Putamen (tissue), 1 donor: ENCODE results near the gene SURF6.
"Not testable (repeated sequence)": the region's sequence is repeated elsewhere in the genome, so short reads cannot be mapped to it uniquely, and the experiment has no call there.

ENCODE experiments used
- DNase-seq: peaks from one replicate; pipeline ENCODE4 v3.0.0-alpha.2; 2016; ENCODE audit warnings: low spot score

SURF6 gene

DNA sequence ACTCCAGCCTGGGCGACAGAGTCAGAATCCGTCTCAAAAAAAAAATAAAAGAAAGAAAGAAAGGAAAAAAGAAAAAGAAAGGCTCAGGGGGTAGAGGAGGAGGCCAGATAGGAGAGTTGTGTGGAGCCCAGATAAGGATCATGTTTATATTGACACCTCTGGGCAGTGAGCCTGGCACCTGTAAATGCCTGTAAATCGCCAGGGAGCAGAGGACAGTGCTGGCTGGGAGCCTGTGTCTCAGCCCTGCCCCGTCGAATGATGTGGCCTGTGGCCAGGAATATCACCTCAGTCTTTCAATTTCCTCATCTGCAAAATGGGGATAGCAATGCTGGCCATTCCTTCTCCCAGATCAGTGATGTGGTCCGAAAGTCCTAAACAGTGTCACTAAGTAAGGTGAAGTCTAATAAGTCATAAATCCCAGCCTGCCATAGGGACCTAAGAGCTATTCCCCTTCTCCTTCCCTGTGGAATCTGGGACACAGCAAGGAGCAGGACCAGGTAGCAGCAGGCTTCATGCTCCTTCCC, 50.7 kb downstream of the SURF6 start:
- DNase-seq = no peak

DNA sequence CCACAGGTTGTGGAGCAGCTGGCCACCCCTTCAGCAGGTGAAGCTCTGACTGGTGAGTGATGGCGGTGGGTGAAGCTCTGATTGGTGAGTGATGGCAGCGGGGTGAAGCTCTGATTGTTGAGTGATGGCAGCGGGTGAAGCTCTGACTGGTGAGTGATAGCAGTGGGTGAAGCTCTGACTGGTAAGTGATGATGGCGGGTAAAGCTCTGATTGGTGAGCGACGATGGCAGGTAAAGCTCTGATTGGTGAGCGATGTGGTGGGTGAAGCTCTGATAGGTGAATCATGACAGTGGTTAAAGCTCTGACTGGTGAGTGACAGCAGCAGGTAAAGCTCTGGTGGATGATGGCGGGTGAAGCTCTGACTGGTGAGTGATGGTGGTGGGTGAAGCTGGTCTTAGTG, 51.6 kb downstream of the SURF6 start:
- no peak for DNase-seq

GRCh38 chr9:133283255-133284032, 52.5 kb downstream of the SURF6 start:
- not testable (repeated sequence) for DNase-seq

GRCh38 chr9:133282464-133283238, 53.3 kb downstream of the SURF6 start:
- no peak for DNase-seq

DNA sequence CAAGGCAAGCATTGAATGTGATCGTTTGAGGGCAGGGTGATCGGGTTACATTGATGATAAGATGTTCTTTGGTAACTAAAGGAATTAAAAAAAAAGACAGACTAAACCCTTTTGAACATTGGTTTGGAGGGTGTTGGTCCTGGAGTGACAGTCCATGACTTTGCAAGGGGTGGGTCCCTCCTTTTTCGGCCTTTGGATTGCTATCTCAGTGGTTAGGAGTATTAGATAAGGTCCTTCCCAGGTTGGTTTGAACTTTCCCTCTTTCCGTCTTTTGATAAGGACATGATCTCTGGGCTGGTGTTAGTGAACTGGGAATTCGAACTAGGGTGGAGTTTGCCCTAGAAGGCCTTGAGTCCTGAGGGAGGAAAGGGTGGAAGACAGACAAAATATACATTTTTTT, 55.6 kb downstream of the SURF6 start:
- DNase-seq = no peak
